GM19351 (cell line): ENCODE results near the gene RGS7.
"Not testable (repeated sequence)": the region's sequence is repeated elsewhere in the genome, so short reads cannot be mapped to it uniquely, and the experiment has no call there.

Source experiments
- ATAC-seq: cut with Tn5 transposase; IDR thresholded peaks from one replicate; pipeline ENCODE4 v1.9.1; 2021; ENCODE audit warnings: mild to moderate bottlenecking, moderate library complexity; ENCODE audit not compliant: unreplicated experiment

The RGS7 gene

GRCh38 chr1:241090798-241091197 is 266.2 kb downstream of the RGS7 start:
- ATAC-seq, result no peak

GRCh38 chr1:241089066-241089465 is 267.9 kb downstream of the RGS7 start:
- not testable (repeated sequence) for ATAC-seq

DNA sequence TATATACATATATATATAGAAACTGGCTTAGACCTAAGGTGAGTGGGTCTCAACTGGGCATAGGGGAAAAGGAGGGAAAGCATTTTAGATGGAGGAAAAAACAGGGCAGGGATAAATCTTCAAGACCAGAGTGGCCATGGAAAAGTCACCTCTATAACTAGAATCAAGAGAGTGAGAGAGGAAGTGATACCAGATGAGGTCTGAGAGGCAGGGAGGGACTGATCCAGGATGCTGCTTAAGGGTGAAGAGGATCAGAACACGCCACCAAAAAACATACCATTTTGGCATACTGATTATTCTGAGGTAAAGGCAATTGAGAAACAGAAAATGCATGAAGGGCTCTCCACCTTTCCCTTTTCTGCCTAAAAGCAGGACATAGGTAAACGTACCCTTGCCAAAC is 268.9 kb downstream of the RGS7 start:
- ATAC-seq, result peak; percentile 62

- no peak for ATAC-seq
These were observed 270.3 kb downstream of the RGS7 start for GRCh38 chr1:241086686-241087085.

DNA sequence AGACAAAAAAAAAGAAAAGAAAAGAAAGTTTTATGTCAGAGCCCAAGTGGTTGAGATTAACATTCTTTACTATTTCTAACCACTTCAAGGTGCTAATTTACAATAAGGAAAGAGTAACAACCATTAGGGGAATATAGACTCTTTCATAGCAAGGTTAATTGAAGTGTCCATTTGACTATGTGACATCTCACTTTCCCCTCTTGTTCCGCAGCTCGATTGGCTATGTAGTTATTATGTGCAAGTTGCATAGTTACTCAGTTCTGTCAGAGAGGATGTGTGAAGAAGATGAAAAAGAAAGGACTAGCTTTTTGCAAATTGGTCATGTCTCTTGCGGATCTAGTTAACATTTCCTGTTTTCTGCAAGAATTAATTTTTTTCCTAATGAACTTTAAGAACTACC is 273.7 kb downstream of the RGS7 start:
- no peak for ATAC-seq

DNA sequence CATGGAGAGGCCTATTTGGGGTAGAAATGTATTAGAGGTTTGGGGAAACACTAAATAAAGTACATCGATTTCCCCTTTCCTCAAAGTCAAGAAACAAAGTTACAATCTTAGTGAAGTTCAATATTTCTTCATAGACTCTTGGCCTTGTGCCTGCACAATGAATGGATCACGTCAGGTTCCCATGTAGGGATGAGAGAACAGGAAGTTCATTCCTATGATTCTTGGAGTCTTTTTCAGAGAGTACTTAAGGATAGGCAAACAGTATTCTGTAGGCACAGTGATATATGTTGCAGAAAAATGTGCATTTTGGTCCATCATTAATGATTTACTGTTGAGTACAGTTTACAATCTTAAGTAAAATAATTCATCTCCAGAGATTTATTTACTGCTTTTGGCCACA is 275.5 kb downstream of the RGS7 start:
- no peak for ATAC-seq

DNA sequence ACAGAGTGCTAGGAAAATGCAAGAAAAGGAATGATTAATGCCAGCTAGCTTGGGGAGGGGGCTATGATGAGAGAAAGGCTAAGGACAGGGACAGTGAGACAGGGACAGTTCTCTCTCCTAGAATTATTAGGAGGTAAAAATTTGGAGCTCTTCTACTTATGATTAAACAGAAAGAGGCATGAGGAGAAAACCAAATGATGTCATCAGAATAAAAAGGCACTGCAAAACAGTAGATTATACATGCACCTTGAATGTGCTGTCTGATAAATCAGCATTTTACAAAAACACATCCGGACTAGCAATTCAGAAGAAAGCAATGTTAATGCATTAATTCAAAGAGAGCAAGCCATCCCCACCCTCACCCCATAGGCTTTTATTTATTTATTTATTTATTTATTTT is 277.5 kb downstream of the RGS7 start:
- ATAC-seq, result no peak

GRCh38 chr1:241079047-241079446 is 278.0 kb downstream of the RGS7 start:
- ATAC-seq, result no peak

DNA sequence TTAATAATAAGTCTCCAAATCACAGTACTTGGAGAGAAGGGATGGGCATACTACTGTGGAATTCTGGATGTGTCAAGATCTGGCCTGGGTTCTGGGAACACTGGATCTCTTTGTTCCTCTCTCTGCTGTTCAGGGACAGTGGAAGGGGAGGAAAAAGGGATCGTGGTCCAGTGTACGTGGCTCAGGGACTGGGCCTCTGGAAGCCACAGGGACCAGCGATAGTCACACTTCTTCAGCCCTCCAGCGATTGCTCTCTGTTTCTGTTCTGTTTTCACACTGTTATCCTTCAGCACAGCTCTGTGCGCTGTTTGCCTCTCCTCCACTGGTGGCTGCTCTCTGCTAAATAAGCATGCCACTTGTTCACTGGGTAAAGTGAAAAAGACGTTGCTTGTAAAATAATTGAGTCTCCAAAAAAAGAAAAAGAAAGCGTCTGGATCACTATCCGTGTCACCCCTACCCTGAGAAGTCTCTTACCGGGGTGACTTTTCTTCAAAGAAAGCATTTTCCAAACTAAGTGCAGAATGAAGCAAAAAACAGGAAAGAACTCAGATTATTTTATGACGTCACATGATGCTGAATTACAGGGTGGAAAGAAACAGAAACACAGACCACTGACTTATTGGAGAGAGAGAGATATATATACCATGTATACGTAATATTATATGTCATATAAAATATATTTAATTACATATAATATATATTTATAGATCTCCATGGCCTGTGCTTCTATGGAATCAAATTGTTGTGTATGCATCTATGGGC is 279.4 kb downstream of the RGS7 start:
- ATAC-seq, result no peak

GRCh38 chr1:241074507-241074906 is 282.5 kb downstream of the RGS7 start:
- ATAC-seq, result no peak

- no peak for ATAC-seq
These were observed 288.6 kb downstream of the RGS7 start for GRCh38 chr1:241068359-241068758.

- ATAC-seq, result no peak
These were observed 293.7 kb downstream of the RGS7 start for GRCh38 chr1:241063276-241063675.

DNA sequence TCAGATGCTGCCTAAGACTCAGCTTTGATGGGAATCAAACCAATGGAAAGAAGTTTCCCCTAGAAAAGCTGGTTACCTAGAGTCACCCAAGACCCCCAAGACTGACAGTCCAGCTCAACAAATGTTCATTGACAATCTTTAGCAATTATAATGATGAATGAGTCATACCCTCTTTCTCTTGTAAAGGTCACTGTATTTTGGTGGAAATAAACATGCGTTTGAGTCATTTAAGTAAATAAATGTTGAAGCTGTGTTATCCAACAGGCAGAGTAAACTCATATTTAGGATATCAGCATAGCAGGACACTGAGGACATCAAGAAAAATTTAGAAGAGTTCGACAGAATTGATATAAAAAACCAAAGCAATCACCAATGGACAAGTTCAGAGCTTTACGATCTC is 295.9 kb downstream of the RGS7 start:
- ATAC-seq, result no peak

- ATAC-seq, result no peak
These were observed 308.4 kb downstream of the RGS7 start for GRCh38 chr1:241048622-241049021.

GRCh38 chr1:241045659-241046058 is 311.3 kb downstream of the RGS7 start:
- ATAC-seq, result no peak

- ATAC-seq, result no peak
These were observed 322.6 kb downstream of the RGS7 start for GRCh38 chr1:241034203-241034936.

DNA sequence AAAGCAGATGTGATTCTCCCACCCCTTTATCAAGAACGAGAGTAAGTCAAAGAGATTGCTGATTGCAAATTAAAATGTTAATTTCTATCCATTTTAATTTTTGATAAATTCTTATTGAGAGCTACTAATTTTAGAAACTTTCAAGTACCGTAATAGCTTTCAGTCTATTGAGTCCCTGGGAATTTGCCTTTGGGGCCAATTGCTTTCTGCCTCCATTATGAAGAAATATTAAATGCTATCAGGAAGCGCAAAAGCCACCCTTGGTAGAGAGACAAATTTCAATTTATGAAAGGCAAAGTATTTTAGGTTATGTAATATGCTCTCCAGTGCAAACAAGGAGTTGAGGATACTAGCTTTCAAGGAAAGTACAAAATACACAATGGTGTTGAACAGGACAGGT is 332.2 kb downstream of the RGS7 start:
- no peak for ATAC-seq

- ATAC-seq, result no peak
These were observed 334.6 kb downstream of the RGS7 start for GRCh38 chr1:241022366-241022765.

DNA sequence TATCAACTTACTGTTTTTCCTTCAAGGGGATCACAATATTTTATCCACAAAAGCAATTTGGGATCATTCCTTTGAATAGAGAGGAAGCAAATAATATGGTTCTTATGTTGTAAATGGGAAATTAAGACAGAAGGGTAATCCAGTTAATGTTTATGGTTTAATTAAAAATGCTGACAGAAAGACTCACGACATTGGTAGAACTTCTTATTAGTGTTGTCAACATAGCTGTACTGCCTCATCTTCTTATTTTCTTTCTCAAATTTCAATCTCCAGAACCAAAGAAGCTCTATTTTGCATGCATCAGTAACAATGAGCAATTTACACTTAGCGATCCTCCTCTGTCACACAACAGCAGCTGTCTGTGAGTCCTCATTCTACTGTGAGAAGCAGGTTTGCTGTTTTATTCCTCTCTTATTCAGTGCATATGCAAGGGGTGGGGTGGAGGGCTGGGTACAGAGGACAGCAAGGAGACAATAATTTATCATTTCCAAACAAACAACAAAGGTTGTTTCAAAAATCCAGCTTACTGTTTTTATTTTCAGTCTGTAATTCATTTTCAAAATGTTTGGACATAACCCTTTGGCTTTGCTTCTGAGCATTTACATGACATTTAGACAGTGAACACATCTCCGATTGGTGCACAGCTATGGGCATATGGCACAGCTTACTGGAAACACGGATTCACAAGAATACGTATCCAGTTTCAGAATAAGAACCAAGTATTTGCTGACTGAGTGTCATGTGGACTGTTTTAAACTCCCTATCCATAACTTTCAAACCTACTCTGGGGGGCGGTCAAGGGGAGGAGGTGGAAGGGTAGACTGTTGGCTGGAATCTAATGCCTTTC is 335.9 kb downstream of the RGS7 start:
- ATAC-seq, result no peak

- no peak for ATAC-seq
These were observed 344.2 kb downstream of the RGS7 start for GRCh38 chr1:241012708-241013340.

- ATAC-seq, result no peak
These were observed 349.3 kb downstream of the RGS7 start for GRCh38 chr1:241007668-241008067.
